GM19468 (cell line): ENCODE data around the gene RBM17.
"Not testable (repeated sequence)": the region's sequence is repeated elsewhere in the genome, so short reads cannot be mapped to it uniquely, and the experiment has no call there.

Source experiments
- ATAC-seq: cut with Tn5 transposase; IDR thresholded peaks from one replicate; pipeline ENCODE4 v1.9.1; 2021; ENCODE audit warnings: mild to moderate bottlenecking, moderate library complexity, moderate number of reproducible peaks; ENCODE audit not compliant: unreplicated experiment; ENCODE audit errors: extremely low read depth

Gene RBM17

GRCh38 chr10:6130848-6131470 is 42.1 kb downstream of the RBM17 start:
- ATAC-seq = no peak

GRCh38 chr10:6133331-6134098 is 44.7 kb downstream of the RBM17 start:
- ATAC-seq = no peak

DNA sequence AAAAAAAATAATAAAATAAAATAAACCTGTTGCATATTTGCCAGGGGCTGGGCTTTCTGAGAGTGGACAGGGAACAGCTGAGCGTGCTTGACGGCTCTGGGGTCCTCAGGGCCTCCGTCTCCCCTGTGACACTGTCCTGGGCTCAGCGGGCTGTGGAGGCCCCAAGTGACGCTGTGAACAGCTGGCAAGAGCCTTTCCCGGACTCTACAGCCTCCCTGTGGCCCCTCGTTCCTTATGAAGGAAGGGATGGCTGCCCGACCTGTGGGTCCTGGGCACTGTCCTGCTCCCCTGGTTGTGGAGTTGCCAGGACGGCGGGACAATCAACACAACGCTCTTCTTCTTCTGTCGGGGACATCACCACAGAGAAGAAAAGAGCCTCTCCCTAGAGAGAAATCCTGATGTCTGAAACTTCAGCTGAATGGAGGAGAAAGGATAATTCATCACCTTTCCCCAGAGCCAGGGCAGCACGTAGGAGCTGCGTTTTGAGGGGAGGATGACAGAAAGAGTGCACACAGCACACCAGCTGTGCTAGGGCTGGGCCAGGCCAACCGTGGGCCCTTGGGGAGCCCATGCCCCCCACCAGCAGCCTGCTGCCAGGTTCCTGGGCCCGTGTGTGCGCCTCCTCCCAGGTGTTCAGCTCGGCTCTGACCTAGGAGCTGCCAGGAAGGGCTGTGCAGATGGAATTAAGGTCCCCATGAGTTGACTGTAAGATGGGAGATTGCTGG is 45.4 kb downstream of the RBM17 start:
- ATAC-seq = no peak

DNA sequence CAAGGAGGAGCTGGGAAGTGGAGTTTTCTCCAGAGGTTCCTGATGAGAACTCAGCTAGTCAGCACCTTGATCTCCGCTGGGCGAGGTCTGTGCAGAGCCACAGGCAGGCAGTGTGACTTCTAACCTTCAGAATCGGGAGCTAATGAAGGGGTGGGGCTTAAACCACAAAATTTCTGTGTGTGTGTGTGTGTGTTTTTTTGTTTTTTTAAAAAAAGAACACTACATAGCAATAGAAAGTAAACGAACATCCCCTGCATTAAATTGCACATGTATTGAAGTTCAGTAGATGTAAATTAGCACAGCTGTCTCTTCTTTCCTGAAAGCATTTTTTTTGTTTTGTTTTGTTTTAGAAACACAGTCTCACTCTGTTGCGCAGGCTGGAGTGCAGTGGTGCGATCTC is 46.2 kb downstream of the RBM17 start:
- no peak for ATAC-seq

- no peak for ATAC-seq
Observed at GRCh38 chr10:6135589-6136168, 46.8 kb downstream of the RBM17 start.

DNA sequence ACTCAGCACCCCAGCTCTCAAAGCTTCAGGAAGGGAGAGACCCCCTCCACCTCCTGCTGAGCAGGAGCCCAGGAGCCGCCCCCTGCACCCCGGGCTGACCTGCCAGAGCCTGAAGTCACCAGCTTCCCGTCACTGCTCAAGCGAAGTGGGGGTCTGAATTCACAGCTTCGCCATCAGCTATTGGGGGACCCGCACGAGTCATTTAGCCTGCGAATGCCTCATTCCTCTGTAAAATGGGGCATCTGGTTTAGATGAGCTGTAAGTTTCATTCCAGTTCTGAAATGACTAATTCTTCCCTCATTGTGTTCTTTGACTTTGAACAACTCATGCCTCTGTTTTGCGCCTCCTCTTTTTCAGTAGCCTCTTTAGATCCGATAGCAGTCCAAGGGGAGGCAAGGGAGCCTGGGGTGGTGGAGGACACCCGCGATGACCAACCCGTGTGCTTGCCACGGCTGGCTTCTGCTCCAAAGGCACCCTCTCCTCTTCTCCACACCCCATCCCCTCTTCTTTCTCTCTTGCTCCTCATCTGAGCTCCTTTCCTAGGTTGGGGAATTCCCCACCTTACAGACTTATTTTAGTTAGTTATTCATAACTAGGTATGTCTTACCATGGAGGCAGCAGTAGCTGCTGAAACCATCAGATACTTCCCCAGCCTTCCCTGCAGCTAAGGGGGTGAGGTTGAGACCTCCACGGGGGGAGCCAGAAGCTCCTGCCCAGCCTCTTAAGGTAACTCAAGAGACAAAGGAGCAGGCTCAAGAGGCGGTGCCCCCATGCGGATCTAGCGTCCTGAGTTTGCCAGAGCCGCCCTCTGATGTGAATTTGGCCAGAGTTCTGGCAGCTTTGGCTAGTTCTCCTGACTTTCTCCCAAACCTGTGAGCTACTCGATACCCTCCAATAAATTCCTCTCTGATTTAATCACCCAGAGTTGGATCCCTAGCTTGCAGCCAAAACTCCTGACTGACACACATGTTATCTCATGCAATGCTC is 47.7 kb downstream of the RBM17 start:
- no peak for ATAC-seq

- ATAC-seq = no peak
Observed at GRCh38 chr10:6138456-6138855, 49.6 kb downstream of the RBM17 start.

GRCh38 chr10:6139470-6139869 is 50.6 kb downstream of the RBM17 start:
- ATAC-seq = no peak

GRCh38 chr10:6140141-6140841 is 51.5 kb downstream of the RBM17 start:
- ATAC-seq = no peak

DNA sequence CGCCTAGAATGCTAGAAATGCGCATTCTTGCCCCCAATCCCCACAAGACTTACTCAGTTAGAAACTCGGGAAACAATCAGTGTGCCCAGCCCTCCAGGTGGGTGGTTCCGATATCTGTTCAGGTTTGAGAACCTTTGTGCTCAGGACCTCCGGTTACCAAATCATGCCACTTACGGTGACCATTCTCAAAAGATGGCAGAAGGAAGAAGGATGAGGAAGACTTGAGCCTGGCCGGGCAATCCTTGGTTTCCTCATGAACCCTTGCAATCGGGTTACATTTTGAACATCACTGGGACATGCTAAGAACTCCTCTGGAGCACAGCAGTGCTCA is 52.1 kb downstream of the RBM17 start:
- ATAC-seq = no peak

- peak; percentile 54 for ATAC-seq
Observed at GRCh38 chr10:6141296-6142151, 52.7 kb downstream of the RBM17 start.

GRCh38 chr10:6142186-6142585 is 53.4 kb downstream of the RBM17 start:
- not testable (repeated sequence) for ATAC-seq

DNA sequence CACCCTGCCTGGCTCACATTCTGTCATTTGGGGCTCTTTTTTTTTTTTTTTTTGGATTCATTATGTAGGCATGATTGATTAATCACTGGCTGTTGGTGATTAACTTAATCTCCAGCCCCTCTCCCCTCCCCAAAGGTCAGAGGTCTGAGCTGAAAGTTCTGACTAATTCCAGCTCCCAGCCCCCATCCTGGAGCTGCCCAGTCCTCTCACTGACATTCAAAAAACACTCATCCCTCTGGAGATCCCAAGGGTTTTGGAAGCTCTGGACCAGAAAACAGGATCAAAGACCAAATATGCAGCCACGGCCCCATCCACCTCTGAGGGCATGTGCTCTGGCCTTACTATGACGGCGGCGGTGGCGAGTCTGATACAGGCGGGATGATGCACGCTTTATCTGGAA is 53.8 kb downstream of the RBM17 start:
- no peak for ATAC-seq

- no peak for ATAC-seq
Observed at GRCh38 chr10:6143181-6143580, 54.3 kb downstream of the RBM17 start.

- ATAC-seq = peak; percentile 59
Observed at GRCh38 chr10:6144406-6145165, 55.8 kb downstream of the RBM17 start.

DNA sequence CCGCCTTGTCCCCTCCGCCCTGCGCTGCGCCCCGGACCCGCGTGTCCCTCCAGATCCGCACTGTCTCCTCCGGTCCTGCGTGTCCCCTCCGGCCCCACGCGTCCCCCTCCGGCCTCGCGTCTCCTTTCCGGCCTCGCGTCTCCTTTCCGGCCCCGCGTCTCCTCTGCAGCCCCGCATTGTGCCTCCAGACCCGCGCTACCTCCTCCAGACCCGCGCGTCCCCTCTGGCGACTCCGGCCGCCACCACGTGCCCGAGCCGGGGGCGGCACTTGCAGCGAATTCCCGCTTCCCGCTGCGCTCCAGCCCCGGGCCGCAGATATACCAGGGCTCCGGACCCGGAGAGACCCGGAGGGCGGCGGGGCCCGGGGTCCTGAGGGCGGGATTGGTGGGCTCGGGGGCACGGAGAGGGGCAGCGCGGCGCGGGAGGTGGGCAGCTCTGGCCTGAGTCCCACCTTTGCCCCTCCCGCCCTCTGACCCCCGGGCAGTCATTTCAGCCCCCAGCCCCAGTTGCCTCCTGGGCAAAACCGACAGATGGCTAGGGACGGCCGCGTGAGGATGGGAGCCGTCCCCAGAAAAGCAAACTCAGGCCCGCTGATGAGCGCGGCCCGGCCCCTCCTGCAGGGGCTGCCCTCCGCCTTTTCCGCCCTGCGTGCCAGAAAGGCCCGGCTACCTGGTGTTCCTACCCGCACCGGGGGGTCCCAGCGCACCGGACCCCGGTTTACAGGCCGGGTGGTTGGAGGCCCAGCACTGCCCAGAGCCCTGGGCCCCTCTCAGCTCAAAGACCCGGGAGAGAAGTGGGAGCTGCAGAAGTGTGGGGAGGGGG is 56.5 kb downstream of the RBM17 start:
- ATAC-seq = no peak
